Measurements from ENCODE around the gene HEBP1.

The HEBP1 gene

DNA sequence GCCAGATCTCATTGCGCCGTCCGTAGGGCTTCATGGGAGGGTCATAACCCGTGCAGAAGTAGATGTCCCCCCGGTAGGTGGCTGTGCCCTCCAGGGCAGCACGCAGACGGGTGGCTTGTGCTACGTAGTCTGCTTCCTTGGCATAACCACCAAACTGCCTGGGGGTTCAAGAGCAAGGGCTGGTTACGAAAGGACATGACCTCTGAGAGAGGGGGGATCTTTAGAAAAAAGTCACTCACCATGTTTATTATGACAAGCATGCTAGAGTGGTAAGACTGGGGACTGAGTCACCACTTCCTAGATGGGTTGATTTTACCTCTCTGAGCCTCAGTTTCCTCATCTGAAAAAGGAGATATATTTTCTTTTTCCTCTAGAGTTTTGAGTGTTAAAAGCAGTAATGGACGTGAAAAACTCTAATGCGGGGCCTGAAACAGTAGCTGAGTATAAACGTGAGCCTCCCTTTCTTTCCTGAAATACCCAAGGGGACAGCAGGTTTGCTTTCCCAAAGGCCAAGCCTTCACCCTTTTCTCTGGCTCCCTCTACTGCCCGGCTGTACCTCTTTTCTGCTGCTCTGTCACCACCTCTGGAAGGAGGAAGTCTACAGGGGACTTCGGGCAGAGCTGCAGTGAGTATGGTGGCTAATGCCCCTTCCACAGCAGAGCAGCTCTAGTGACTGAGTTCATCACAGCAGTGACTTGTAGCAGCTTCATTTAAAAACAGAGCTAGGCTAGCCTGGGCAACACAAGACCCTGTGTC, 24.6 kb downstream of the HEBP1 start:
- peak; percentile 67 to 72 for DNase-seq (ENCODE audit: low read depth in 2 of 2)
- H3K4me3 ChIP-seq (replicated peaks in 1 of 2; ENCODE audit: low read depth in 2 of 2, low read length in 2 of 2), result no peak overlapping the region
- peak; percentile 78 for TF ChIP-seq CTCF (IDR thresholded peaks at IDR 0.05; ENCODE audit: low read depth, low read length)

DNA sequence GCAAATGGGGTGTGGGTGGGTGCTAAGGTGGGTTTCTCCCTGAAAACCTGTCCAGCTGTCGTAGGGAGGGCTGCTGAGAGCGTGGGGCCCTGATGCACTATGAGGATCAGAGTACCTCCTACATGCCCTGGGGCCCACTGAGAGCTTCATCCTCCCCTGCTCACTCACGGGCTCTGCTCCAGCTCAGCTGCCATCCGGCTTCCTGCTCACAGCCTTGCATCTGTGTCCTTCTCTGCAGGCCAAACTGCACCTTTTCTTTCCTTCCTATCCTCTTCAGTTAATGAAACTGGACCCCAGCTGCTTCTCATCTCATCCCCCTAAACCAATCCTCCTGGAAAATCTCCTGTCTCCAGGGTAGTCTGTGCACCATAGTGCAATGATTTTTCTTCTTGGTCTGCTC, 25.9 kb downstream of the HEBP1 start:
- no peak for TF ChIP-seq CTCF (IDR thresholded peaks at IDR 0.05; ENCODE audit: low read depth, low read length)
- no peak overlapping the region for H3K4me3 ChIP-seq (replicated peaks in 1 of 2; ENCODE audit: low read depth in 2 of 2, low read length in 2 of 2)

DNA sequence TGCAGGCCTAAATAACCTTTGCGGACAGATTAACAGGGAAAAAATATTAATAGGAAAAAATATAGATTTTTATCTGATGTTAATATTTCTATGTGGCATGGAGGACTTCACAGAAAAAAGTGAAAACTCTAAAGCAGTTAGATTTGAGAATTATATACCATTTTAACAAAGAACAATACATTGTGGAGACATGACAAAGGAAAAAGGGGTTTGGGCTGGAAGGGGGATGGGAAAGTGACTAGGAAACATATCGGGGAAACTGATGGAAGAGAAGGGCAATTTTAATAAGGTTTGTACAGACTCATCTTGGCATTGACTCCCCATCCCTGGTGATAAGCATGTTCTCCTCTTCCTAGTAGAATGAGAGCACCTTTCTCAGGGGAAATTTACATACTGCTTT, 27.0 kb downstream of the HEBP1 start:
- no peak for TF ChIP-seq CTCF (IDR thresholded peaks at IDR 0.05; ENCODE audit: low read depth, low read length)
- H3K4me3 ChIP-seq (replicated peaks in 1 of 2; ENCODE audit: low read depth in 2 of 2, low read length in 2 of 2), result no peak overlapping the region
- DNase-seq (ENCODE audit: low read depth in 2 of 2), result no peak

More for the DNA sequence above, 25.9 kb downstream of the HEBP1 start:
- no peak for DNase-seq (ENCODE audit: low read depth in 2 of 2)

DNA sequence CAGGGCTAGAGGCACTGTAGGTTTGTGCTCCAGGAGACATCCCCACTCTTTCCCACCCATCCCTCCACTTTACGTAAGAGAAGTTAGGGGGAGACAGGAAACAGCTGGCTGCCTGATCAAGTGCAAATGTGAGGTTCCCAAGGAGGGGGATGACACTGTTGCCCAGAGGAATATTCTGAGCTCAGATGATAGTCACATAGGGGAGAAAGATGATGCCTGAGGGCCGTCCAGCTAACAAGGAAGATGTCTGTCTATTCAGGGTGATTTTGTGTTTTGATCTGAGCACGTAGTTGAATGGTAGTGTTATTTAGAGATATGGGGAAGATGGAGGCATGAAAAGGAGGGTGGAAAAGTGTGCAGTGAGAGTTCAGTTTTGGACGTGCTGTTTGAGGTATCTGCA, 34.2 kb downstream of the HEBP1 start:
- H3K4me3 ChIP-seq (replicated peaks in 1 of 2; ENCODE audit: low read depth in 2 of 2, low read length in 2 of 2), result no peak overlapping the region
- TF ChIP-seq CTCF (IDR thresholded peaks at IDR 0.05; ENCODE audit: low read depth, low read length), result no peak
- DNase-seq (ENCODE audit: low read depth in 2 of 2), result no peak

DNA sequence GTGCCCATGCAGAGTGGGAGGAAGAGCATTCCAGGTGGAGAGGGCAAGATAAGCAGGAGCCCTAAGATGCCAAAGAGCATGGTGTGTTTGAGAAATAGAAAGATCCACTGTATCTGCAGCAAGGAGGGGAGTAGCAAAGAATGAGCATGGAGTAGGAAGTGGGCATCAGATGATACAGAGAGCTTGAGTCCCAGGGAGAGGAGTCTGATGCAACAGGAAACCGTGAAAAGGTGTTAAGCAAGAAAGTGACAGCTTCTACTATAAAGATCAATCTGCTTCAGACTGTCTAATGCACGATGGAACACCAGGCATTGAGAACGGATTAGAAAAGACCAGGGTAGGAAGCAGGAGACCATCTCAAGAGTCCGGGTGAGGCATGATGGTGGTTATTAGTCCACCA, 35.8 kb downstream of the HEBP1 start:
- H3K4me3 ChIP-seq (replicated peaks in 1 of 2; ENCODE audit: low read depth in 2 of 2, low read length in 2 of 2), result no peak overlapping the region
- DNase-seq (ENCODE audit: low read depth in 2 of 2), result no peak
- TF ChIP-seq CTCF (IDR thresholded peaks at IDR 0.05; ENCODE audit: low read depth, low read length), result no peak

- no peak overlapping the region for H3K4me3 ChIP-seq (replicated peaks in 1 of 2; ENCODE audit: low read depth in 2 of 2, low read length in 2 of 2)
- DNase-seq (ENCODE audit: low read depth in 2 of 2), result no peak
- TF ChIP-seq CTCF (IDR thresholded peaks at IDR 0.05; ENCODE audit: low read depth, low read length), result no peak
These were observed 39.3 kb downstream of the HEBP1 start for GRCh38 chr12:12960639-12961209.

Data from cardiac fibroblast (primary cell).